ENCODE data around the gene SPRY1.
A peak's percentile ranks its signal among the peaks of the same experiment; 100 is the strongest.

SPRY1 gene

DNA sequence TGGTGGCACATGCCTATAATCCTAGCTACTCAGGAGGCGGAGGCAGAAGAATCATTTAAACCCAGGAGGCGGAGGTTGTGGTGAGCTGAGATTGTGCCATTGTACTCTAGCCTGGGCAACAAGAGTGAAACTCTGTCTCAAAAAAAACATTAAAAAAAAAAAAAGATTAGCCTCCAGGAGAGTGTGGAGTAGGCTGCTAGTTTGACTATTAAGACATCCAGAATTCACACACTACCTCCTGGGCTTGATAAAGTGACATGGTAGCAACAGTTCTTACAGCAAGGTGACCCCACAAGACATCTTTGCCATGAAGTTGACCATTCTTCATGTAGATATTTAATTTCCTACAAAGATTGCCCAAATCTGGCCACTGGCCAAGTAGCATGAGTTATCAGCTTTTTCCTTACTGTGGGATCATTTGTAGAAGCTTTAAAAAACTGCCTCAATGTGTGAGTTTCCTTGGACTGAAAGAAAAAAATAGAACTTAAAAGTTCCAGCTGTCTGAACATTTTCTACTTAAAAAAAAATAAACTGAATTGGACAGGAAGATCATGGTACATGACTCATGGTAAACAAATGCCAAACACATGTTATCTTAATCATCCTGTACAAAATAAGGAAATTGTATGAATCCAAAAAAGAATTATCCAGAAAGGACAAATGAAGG is 35.3 kb upstream of the SPRY1 start:
- Mint-ChIP-seq H3K27ac (no peak overlapping the region), H3K27me3 (ENCODE audit: low read depth) (peaks cover 8% of the 10 kb centered on the region), H3K36me3 (ENCODE audit: low read depth) (no peaks in the 10 kb centered on the region), H3K9me3 (no peaks in the 10 kb centered on the region), H3K4me3 (no peak overlapping the region), H3K4me1 (ENCODE audit: low read depth) (no peaks in the 10 kb centered on the region)

- no peak overlapping the region for H3K4me3 Mint-ChIP-seq
- H3K27me3 Mint-ChIP-seq (ENCODE audit: low read depth) = peaks cover 10% of the 10 kb centered on the region
- H3K36me3 Mint-ChIP-seq (ENCODE audit: low read depth) = no peaks in the 10 kb centered on the region
- no peaks in the 10 kb centered on the region for H3K9me3 Mint-ChIP-seq
- H3K27ac Mint-ChIP-seq = no peak overlapping the region
- H3K4me1 Mint-ChIP-seq (ENCODE audit: low read depth) = no peaks in the 10 kb centered on the region
These were observed 34.5 kb upstream of the SPRY1 start for GRCh38 chr4:123362103-123362502.

DNA sequence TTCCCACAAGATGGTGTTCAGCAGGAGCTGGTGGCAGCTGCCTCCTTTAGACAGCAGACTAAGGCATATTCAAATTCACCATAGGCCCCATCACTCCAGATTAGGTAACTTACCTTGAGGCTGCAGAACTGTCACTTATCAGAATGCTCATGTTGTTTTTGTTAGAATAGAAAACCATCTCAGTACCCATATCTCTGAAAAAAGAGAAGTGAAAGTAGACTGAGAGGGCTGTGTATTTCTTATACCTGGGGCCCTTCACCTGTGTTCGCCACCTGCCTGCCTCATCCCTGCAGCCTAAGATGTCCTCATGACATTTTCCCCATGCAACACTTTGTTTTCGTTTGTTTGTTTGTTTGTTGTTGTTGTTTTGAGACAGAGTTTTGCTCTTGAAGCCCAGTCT is 32.9 kb upstream of the SPRY1 start:
- no peak overlapping the region for H3K27ac Mint-ChIP-seq
- peaks cover 10% of the 10 kb centered on the region for H3K27me3 Mint-ChIP-seq (ENCODE audit: low read depth)
- no peaks in the 10 kb centered on the region for H3K36me3 Mint-ChIP-seq (ENCODE audit: low read depth)
- H3K4me3 Mint-ChIP-seq = no peak overlapping the region
- H3K4me1 Mint-ChIP-seq (ENCODE audit: low read depth) = no peaks in the 10 kb centered on the region
- no peaks in the 10 kb centered on the region for H3K9me3 Mint-ChIP-seq

DNA sequence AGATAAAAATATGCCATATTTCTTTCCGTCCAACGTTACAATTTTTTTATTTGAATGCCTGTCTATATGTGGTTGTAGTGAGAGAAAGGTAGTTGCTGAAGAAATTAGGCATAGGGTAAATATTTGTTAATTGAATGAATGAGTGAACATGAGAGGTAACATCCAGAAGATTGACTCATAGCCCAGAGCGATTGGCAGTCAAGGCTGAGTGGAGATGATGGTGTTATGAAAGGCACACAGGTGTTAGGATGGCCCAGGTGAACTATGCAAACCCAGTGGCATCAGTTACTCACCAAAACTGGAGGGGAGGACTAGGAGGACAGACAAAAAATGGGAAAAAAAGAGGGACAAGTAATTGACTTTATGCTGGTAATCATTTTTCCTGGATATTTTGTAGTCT is 31.7 kb upstream of the SPRY1 start:
- H3K4me3 Mint-ChIP-seq = no peak overlapping the region
- H3K9me3 Mint-ChIP-seq = no peaks in the 10 kb centered on the region
- peaks cover 10% of the 10 kb centered on the region for H3K27me3 Mint-ChIP-seq (ENCODE audit: low read depth)
- H3K36me3 Mint-ChIP-seq (ENCODE audit: low read depth) = no peaks in the 10 kb centered on the region
- H3K4me1 Mint-ChIP-seq (ENCODE audit: low read depth) = no peaks in the 10 kb centered on the region
- H3K27ac Mint-ChIP-seq = no peak overlapping the region

- no peaks in the 10 kb centered on the region for H3K4me1 Mint-ChIP-seq (ENCODE audit: low read depth)
- no peak overlapping the region for H3K4me3 Mint-ChIP-seq
- no peaks in the 10 kb centered on the region for H3K9me3 Mint-ChIP-seq
- H3K27ac Mint-ChIP-seq = no peak overlapping the region
- H3K36me3 Mint-ChIP-seq (ENCODE audit: low read depth) = no peaks in the 10 kb centered on the region
- peaks cover 10% of the 10 kb centered on the region for H3K27me3 Mint-ChIP-seq (ENCODE audit: low read depth)
These were observed 31.2 kb upstream of the SPRY1 start for GRCh38 chr4:123365412-123365811.

GRCh38 chr4:123366144-123366748 is 30.3 kb upstream of the SPRY1 start:
- H3K36me3 Mint-ChIP-seq (ENCODE audit: low read depth) = no peaks in the 10 kb centered on the region
- no peaks in the 10 kb centered on the region for H3K4me1 Mint-ChIP-seq (ENCODE audit: low read depth)
- no peaks in the 10 kb centered on the region for H3K9me3 Mint-ChIP-seq
- H3K27me3 Mint-ChIP-seq (ENCODE audit: low read depth) = peaks cover 10% of the 10 kb centered on the region
- H3K4me3 Mint-ChIP-seq = no peak overlapping the region
- H3K27ac Mint-ChIP-seq = no peak overlapping the region

GRCh38 chr4:123378794-123379193 is 17.8 kb upstream of the SPRY1 start:
- H3K4me3 Mint-ChIP-seq = no peak overlapping the region
- no peaks in the 10 kb centered on the region for H3K36me3 Mint-ChIP-seq (ENCODE audit: low read depth)
- H3K27me3 Mint-ChIP-seq (ENCODE audit: low read depth) = peaks cover 18% of the 10 kb centered on the region
- H3K27ac Mint-ChIP-seq = no peak overlapping the region
- H3K9me3 Mint-ChIP-seq = no peaks in the 10 kb centered on the region
- H3K4me1 Mint-ChIP-seq (ENCODE audit: low read depth) = peaks cover 2% of the 10 kb centered on the region

GRCh38 chr4:123379392-123379791 is 17.2 kb upstream of the SPRY1 start:
- Mint-ChIP-seq H3K4me3 (no peak overlapping the region), H3K9me3 (no peaks in the 10 kb centered on the region), H3K27ac (no peak overlapping the region), H3K4me1 (ENCODE audit: low read depth) (peaks cover 2% of the 10 kb centered on the region), H3K27me3 (ENCODE audit: low read depth) (peaks cover 18% of the 10 kb centered on the region), H3K36me3 (ENCODE audit: low read depth) (no peaks in the 10 kb centered on the region)

DNA sequence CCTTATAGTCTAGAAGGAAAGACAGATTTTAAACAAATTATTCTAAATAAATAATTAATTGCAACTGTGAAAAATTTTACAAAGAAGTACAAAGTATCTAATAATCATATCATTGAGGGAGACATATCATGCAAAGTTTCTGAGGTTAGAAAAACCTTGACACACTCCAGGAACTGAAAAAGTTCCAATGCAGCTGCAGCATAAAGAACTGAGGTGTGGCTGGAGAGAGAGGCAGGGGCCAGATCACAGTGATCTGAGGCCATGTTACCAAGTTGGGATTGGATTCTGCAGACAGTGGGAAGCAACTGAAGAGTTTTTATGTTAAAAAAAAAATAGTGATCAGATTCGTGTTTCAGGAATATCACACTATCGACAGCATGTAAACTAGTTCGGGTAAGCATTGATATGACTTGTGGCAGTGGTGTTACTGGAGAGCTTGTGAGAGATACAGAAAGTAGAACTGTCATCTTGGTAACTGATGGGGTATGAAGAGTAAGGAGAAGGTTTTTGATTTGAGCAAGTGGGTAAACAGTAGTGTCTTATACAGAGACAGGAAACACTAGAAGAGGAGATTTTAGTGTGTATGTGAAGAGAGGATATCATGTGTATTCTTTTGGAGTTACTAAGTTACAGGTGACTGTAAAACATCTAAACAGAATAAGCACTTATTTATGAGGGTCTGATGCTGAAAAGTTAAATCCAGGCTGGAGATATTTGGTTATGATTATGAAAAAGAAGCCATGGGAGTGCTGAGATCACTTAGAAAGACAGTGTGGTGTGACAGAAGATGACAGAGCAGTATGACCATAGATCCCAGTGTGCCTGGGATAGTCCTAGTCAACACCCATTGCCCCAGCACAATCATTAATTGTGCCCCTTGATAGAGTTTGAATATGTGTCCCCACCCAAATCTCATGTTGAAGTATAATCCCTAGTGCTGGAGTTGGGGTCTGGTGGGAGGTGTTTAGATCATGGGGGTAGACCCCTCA is 15.6 kb upstream of the SPRY1 start:
- Mint-ChIP-seq H3K27ac (peak overlapping the region; percentile 8), H3K4me3 (no peak overlapping the region), H3K9me3 (no peaks in the 10 kb centered on the region), H3K36me3 (ENCODE audit: low read depth) (no peaks in the 10 kb centered on the region), H3K27me3 (ENCODE audit: low read depth) (peaks cover 16% of the 10 kb centered on the region), H3K4me1 (ENCODE audit: low read depth) (peaks cover 2% of the 10 kb centered on the region)

- Mint-ChIP-seq H3K27me3 (ENCODE audit: low read depth) (peaks cover 15% of the 10 kb centered on the region), H3K9me3 (no peaks in the 10 kb centered on the region), H3K4me1 (ENCODE audit: low read depth) (peaks cover 2% of the 10 kb centered on the region), H3K36me3 (ENCODE audit: low read depth) (no peaks in the 10 kb centered on the region), H3K4me3 (no peak overlapping the region), H3K27ac (no peak overlapping the region)
These were observed 14.6 kb upstream of the SPRY1 start for GRCh38 chr4:123381996-123382395.

DNA sequence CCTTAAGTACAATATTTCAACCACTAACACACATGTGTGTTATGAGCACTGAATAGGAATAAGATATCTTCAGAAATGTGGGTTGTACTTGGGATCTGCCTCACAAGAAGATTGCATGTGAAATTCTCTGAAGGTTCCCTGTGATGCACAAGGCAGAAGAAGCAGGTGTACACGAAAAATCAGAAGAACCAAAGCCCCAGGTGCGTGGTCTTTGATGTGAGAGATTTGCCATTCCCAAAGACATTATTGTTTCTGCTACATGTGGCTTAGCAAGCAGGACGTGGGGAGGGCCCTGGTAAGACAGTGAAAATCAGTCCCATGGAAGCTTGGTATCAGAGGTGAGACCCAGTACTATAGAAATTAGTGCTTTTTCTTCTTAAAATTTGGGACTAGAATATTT is 13.0 kb upstream of the SPRY1 start:
- Mint-ChIP-seq H3K27ac (no peak overlapping the region), H3K4me3 (no peak overlapping the region), H3K4me1 (ENCODE audit: low read depth) (peaks cover 2% of the 10 kb centered on the region)

GRCh38 chr4:123386609-123387008 is 10.0 kb upstream of the SPRY1 start:
- no peak overlapping the region for H3K4me3 Mint-ChIP-seq
- no peak overlapping the region for H3K27ac Mint-ChIP-seq
- no peaks in the 10 kb centered on the region for H3K9me3 Mint-ChIP-seq
- H3K4me1 Mint-ChIP-seq (ENCODE audit: low read depth) = peaks cover 2% of the 10 kb centered on the region
- no peaks in the 10 kb centered on the region for H3K36me3 Mint-ChIP-seq (ENCODE audit: low read depth)
- peaks cover 14% of the 10 kb centered on the region for H3K27me3 Mint-ChIP-seq (ENCODE audit: low read depth)

More for the DNA sequence above, 13.0 kb upstream of the SPRY1 start:
- Mint-ChIP-seq H3K36me3 (ENCODE audit: low read depth) (no peaks in the 10 kb centered on the region), H3K9me3 (no peaks in the 10 kb centered on the region), H3K27me3 (ENCODE audit: low read depth) (peaks cover 14% of the 10 kb centered on the region)

DNA sequence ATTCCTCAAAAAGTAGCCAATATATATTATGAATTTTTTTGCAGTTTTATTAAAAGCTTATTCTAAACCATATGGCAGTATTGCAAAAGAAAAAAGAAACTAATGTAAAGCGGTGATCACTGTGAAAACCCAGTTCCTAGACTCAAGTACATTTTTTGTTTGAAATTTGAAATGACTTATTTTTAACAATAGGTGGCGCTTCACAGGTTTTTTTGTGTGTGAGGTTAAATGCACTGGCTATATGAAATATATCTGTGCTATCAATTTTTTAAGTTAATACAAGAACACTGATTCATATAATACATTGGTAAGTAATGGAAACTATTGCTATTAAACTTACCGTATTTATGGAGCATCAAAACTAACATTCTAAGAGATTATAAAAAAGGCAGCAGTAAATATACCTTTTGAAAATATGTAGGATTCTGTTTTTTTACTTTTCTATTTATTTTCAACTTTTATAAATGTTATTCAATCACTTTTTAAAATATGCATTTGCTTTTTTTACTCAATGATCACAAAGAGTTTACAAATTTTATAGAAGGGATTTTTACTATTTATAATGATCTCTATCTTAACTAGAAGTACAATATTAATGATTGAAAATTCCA is 5.6 kb upstream of the SPRY1 start:
- H3K27me3 Mint-ChIP-seq (ENCODE audit: low read depth) = peaks cover 19% of the 10 kb centered on the region

DNA sequence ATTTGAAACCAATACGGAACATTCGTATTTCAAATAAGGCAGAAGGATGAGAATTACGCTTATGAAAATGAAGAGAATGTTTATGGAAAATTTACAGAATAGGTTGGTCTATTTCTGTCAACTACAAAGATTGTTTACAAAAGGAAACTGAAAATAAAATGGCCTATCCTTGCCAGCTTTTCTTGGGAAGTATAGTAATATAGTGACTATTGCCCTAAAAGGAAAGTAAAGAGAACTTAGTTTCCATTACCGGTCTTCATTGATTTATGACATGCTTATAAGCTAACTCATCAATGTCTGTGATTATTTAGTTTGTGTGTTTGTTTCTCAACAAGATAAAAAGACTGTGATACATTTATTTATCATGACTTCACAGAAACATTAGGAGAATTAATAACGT is 2.9 kb upstream of the SPRY1 start:
- no peak overlapping the region for H3K27ac Mint-ChIP-seq
- H3K4me1 Mint-ChIP-seq (ENCODE audit: low read depth) = peaks cover 12% of the 10 kb centered on the region
- H3K9me3 Mint-ChIP-seq = no peaks in the 10 kb centered on the region
- no peak overlapping the region for H3K4me3 Mint-ChIP-seq
- H3K36me3 Mint-ChIP-seq (ENCODE audit: low read depth) = no peaks in the 10 kb centered on the region
- peaks cover 14% of the 10 kb centered on the region for H3K27me3 Mint-ChIP-seq (ENCODE audit: low read depth)

More for the DNA sequence above, 5.6 kb upstream of the SPRY1 start:
- no peaks in the 10 kb centered on the region for H3K36me3 Mint-ChIP-seq (ENCODE audit: low read depth)
- H3K27ac Mint-ChIP-seq = no peak overlapping the region
- no peaks in the 10 kb centered on the region for H3K9me3 Mint-ChIP-seq
- no peak overlapping the region for H3K4me3 Mint-ChIP-seq
- peaks cover 2% of the 10 kb centered on the region for H3K4me1 Mint-ChIP-seq (ENCODE audit: low read depth)

Data from T-helper 1 cell treated with Interleukin-12 subunit alpha and Interleukin-12 subunit beta and Interleukin-4 antibody, amounts not matched to agents 30 μg/mL and 1 μg/mL, for 36 hours (primary cell).